Peyer's patch (tissue), 4 donors: ENCODE measurements around the gene VMP1.

Source experiments
- CTCF ChIP-seq, 6 experiments: fragments of 450-650 bp in 4 of 6; fragments of 200-600 bp in 2 of 6; sonication (generic) in 1 of 6; IDR thresholded peaks; one replicate each; pipeline ENCODE4 v1.5.1; 2017 to 2019; ENCODE audit warnings: antibody characterized with exemption in 6 of 6, mild to moderate bottlenecking in 3 of 6, moderate library complexity in 1 of 6
- POLR2A ChIP-seq, 2 donors: fragments of 450-650 bp; IDR thresholded peaks; one replicate each; pipeline ENCODE4 v1.5.1; 2017; ENCODE audit warnings: antibody characterized with exemption in 2 of 2, mild to moderate bottlenecking in 2 of 2, moderate library complexity in 2 of 2

GRCh38 chr17:59737324-59737723 is 29.9 kb downstream of the VMP1 start:
- TF ChIP-seq CTCF (IDR thresholded peaks at IDR 0.05) (no peak), POLR2A (IDR thresholded peaks at IDR 0.05) (no peak)
